ENCODE measurements around the gene NALF2. TPM values are rescaled to one million over a fixed set of nuclear protein-coding genes. Genes with fewer than 3 reads are reported as not detected.

Gene NALF2
- polyA plus RNA-seq, 1 donor: 0.65 TPM

- no peak for DNase-seq (ENCODE audit: low read depth)
These were observed 20.7 kb downstream of the NALF2 start for GRCh38 chrX:69524781-69525363.

GRCh38 chrX:69530306-69530705 is 26.2 kb downstream of the NALF2 start:
- no peak for DNase-seq (ENCODE audit: low read depth)

GRCh38 chrX:69531031-69531755 is 27.1 kb downstream of the NALF2 start:
- DNase-seq (ENCODE audit: low read depth): no peak

GRCh38 chrX:69535661-69536060 is 31.5 kb downstream of the NALF2 start:
- no peak for DNase-seq (ENCODE audit: low read depth)

GRCh38 chrX:69538321-69538876 is 34.3 kb downstream of the NALF2 start:
- DNase-seq (ENCODE audit: low read depth): peak; percentile 11

GRCh38 chrX:69539437-69539836 is 35.3 kb downstream of the NALF2 start:
- no peak for DNase-seq (ENCODE audit: low read depth)

GRCh38 chrX:69541956-69542355 is 37.8 kb downstream of the NALF2 start:
- no peak for DNase-seq (ENCODE audit: low read depth)

GRCh38 chrX:69543572-69543971 is 39.4 kb downstream of the NALF2 start:
- DNase-seq (ENCODE audit: low read depth): no peak

GRCh38 chrX:69546417-69546816 is 42.3 kb downstream of the NALF2 start:
- DNase-seq (ENCODE audit: low read depth): no peak

GRCh38 chrX:69546978-69547377 is 42.9 kb downstream of the NALF2 start:
- no peak for DNase-seq (ENCODE audit: low read depth)

- DNase-seq (ENCODE audit: low read depth): no peak
These were observed 47.4 kb downstream of the NALF2 start for GRCh38 chrX:69551421-69552009.

- no peak for DNase-seq (ENCODE audit: low read depth)
These were observed 48.4 kb downstream of the NALF2 start for GRCh38 chrX:69552512-69552911.

Other genes starting within 250 kb of the NALF2 start
- 19.2 TPM for gene EDA, start 111.8 kb downstream of the NALF2 start, polyA plus RNA-seq (ENCODE audit: insufficient read length)